Ovary (tissue), 9 donors: ENCODE data around the gene TYW5. TPM values are rescaled to one million over a fixed set of nuclear protein-coding genes. Genes with fewer than 3 reads are reported as not detected.

Source experiments
- DNase-seq, 5 donors: peaks; one replicate each; pipeline ENCODE4 v3.0.0-alpha.2; 2019 to 2020
- H3K27ac ChIP-seq, 2 donors: fragments of 200-600 bp; one replicate each; pipeline versions ENCODE4 v1.5.1 to v1.8.0; 2019 to 2022
- H3K27me3 ChIP-seq: fragments of 200-600 bp; one replicate; pipeline ENCODE4 v1.8.0; 2022
- H3K36me3 ChIP-seq: fragments of 200-600 bp; sonication (generic); one replicate; pipeline ENCODE4 v1.5.1; 2019
- H3K4me1 ChIP-seq: one replicate; pipeline ENCODE4 v1.8.1; 2013; ENCODE audit warnings: mild to moderate bottlenecking, moderate library complexity; ENCODE audit not compliant: insufficient read depth
- H3K4me3 ChIP-seq: fragments of 200-600 bp; sonication (generic); one replicate; pipeline ENCODE4 v1.5.1; 2017
- H3K9me3 ChIP-seq, 2 donors: fragments of 200-600 bp in 1 of 2; sonication (generic) in 1 of 2; one replicate each; pipeline versions ENCODE4 v1.5.1 to v1.8.1; 2013 to 2019; ENCODE audit warnings: mild to moderate bottlenecking in 1 of 2, moderate library complexity in 1 of 2
- EP300 ChIP-seq: sonication (generic); formaldehyde crosslinking; IDR thresholded peaks from one replicate; pipeline ENCODE4 v1.6.1; 2017; ENCODE audit warnings: antibody characterized with exemption
- POLR2A ChIP-seq: fragments of 450-650 bp; IDR thresholded peaks from one replicate; pipeline ENCODE4 v1.6.1; 2017; ENCODE audit warnings: antibody characterized with exemption, mild to moderate bottlenecking, moderate library complexity
- WGBS, 3 donors: extraction: QIAGEN DNeasy Blood & Tissue Kit in 1 of 3; methylation state at CpG; one replicate each; pipeline versions ENCODE4 v1.1.5 to v1.1.7; 2013 to 2017; 5-methylcytosine and 5-hydroxymethylcytosine counted together
- intact Hi-C, 4 donors: fragments of 100-400 bp; cut with DNase I; formaldehyde crosslinking; loops; one replicate each; pipeline versions ENCODE4 v1.11.0 to v1.15.1; 2022 to 2023
- polyA plus RNA-seq, 2 donors: library from polyadenylated mRNA; stranded (reverse); fragments of 200-250 nt in 1 of 2; fragments of 350-450 nt in 1 of 2; fragmentation: Illumina TruSeq in 1 of 2; extraction: RNeasy Lipid Tissue Mini Kit (QIAGEN cat#74804) in 1 of 2; gene quantifications; one replicate each; pipeline ENCODE4 v1.2.3, GENCODE V29; 2013 to 2014
- total RNA-seq, 7 donors: library from RNA; depleted of rRNA in 2 of 7; stranded (reverse); fragments of >200 nt in 2 of 7; fragmentation: NEBNext Ultra II Directional in 3 of 7; extraction: Animal tissue kit (Norgen Biotek cat#: 25700) in 3 of 7; gene quantifications; one replicate each; pipeline versions ENCODE4 v1.1.0 to v1.2.4, GENCODE V29; 2016 to 2023
- TF ChIP-seq, protein P1 (sequence below), 3 donors: fragments of 450-650 bp in 2 of 3; fragments of 200-600 bp in 1 of 3; IDR thresholded peaks; one replicate each; pipeline versions ENCODE4 v1.5.1 to v1.8.0; 2016 to 2022; ENCODE audit warnings: antibody characterized with exemption in 3 of 3, mild to moderate bottlenecking in 1 of 3
- donor health status: DM: no; HTN: no; CAD: no; lungs with moderate emphysema.
- donor health status: DM: no; HTN: no; CAD: no.
- donor health status: Bipolar disorder and iron deficiency.
- donor health status: DM: yes; HTN: yes; CAD: no.
- donor health status: DM: no; HTN: no; CAD: no.
- donor health status: DM: yes; HTN: yes; CAD: no.

TYW5 gene
- total and polyA plus RNA-seq, 9 donors: 2.8 to 7.5 (median 5.7) TPM

- no peaks in the 10 kb centered on the region for H3K36me3 ChIP-seq
- no peak overlapping the region for H3K4me3 ChIP-seq
- intact Hi-C loops: no loop called here
- TF ChIP-seq, protein P1, sequence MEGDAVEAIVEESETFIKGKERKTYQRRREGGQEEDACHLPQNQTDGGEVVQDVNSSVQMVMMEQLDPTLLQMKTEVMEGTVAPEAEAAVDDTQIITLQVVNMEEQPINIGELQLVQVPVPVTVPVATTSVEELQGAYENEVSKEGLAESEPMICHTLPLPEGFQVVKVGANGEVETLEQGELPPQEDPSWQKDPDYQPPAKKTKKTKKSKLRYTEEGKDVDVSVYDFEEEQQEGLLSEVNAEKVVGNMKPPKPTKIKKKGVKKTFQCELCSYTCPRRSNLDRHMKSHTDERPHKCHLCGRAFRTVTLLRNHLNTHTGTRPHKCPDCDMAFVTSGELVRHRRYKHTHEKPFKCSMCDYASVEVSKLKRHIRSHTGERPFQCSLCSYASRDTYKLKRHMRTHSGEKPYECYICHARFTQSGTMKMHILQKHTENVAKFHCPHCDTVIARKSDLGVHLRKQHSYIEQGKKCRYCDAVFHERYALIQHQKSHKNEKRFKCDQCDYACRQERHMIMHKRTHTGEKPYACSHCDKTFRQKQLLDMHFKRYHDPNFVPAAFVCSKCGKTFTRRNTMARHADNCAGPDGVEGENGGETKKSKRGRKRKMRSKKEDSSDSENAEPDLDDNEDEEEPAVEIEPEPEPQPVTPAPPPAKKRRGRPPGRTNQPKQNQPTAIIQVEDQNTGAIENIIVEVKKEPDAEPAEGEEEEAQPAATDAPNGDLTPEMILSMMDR (IDR thresholded peaks at IDR 0.05): no peak
- TF ChIP-seq POLR2A: no peak
- H3K9me3 ChIP-seq: no peaks in the 10 kb centered on the region
- no peaks in the 10 kb centered on the region for H3K4me1 ChIP-seq
- no peak for DNase-seq
- 85 to 90% (median 87%) methylated on average over 2 of the region's 2 CpGs for WGBS, 3 donors
- no peak overlapping the region for H3K27ac ChIP-seq
- no peaks in the 10 kb centered on the region for H3K27me3 ChIP-seq
These were observed 11.1 kb upstream of the TYW5 start for GRCh38 chr2:199966405-199966804.

DNA sequence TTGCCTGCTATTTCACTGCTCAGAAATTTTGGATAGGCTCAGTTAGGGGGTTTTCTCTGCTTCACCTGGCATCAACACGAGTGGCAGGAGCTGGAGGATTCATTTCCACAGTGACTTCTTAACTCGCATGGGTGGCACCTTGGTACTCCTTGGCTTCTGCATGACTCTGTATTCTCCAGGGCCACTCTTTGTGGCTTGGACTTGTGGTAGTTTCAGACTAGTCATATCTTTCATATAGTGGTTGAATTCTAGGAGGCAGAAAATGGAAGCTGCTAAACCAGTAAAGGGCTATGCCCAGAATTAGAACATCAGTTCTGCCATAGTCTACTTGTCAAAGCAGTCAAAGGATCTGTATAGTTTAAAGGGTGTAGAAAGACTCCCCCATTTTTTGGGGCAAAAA lies 6.9 kb upstream of the TYW5 start:
- Histone ChIP-seq H3K9me3 (no peaks in the 10 kb centered on the region), H3K36me3 (no peaks in the 10 kb centered on the region), H3K4me3 (no peak overlapping the region), H3K4me1 (no peaks in the 10 kb centered on the region), H3K27ac (no peak overlapping the region), H3K27me3 (no peaks in the 10 kb centered on the region)
- intact Hi-C loops: no loop called here
- no peak for DNase-seq
- TF ChIP-seq EP300 (no peak), POLR2A (no peak)
- WGBS, 3 donors: 85 to 89% (median 85%) methylated on average over 2 of the region's 2 CpGs

GRCh38 chr2:199958014-199958413 lies 2.7 kb upstream of the TYW5 start:
- Histone ChIP-seq H3K9me3 (no peaks in the 10 kb centered on the region), H3K4me3 (no peak overlapping the region), H3K27me3 (no peaks in the 10 kb centered on the region), H3K27ac (no peak overlapping the region), H3K4me1 (peaks cover 11% of the 10 kb centered on the region), H3K36me3 (no peaks in the 10 kb centered on the region)
- DNase-seq: no peak
- TF ChIP-seq EP300: no peak
- TF ChIP-seq, protein P1 (IDR thresholded peaks at IDR 0.05): no peak
- no peak for TF ChIP-seq POLR2A
- WGBS, 3 donors: 88 to 92% (median 89%) methylated on average over 4 of the region's 4 CpGs
- intact Hi-C loops: no loop called here

GRCh38 chr2:199956062-199956380 lies 730 bp upstream of the TYW5 start:
- Histone ChIP-seq H3K27ac (peak overlapping the region; percentile 81 to 86), H3K9me3 (no peaks in the 10 kb centered on the region), H3K36me3 (no peaks in the 10 kb centered on the region), H3K4me1 (peaks cover 11% of the 10 kb centered on the region), H3K4me3 (peak overlapping the region; percentile 80), H3K27me3 (no peaks in the 10 kb centered on the region)
- WGBS, 3 donors: 1% methylated on average over 10 of the region's 10 CpGs
- TF ChIP-seq, protein P1 (IDR thresholded peaks at IDR 0.05): no peak
- TF ChIP-seq EP300: no peak
- TF ChIP-seq POLR2A: no peak
- no peak for DNase-seq
- intact Hi-C loops: no loop called here

- H3K4me3 ChIP-seq: peak overlapping the region; percentile 80
- no peaks in the 10 kb centered on the region for H3K9me3 ChIP-seq
- H3K36me3 ChIP-seq: no peaks in the 10 kb centered on the region
- TF ChIP-seq, protein P1 (IDR thresholded peaks at IDR 0.05): no peak
- TF ChIP-seq POLR2A (no peak), EP300 (no peak)
- DNase-seq: no peak
- intact Hi-C loops: no loop called here
- 0 to 1% (median 1%) methylated on average over 13 of the region's 13 CpGs for WGBS, 3 donors
- peak overlapping the region; percentile 81 to 86 for H3K27ac ChIP-seq
- H3K27me3 ChIP-seq: no peaks in the 10 kb centered on the region
- H3K4me1 ChIP-seq: peaks cover 11% of the 10 kb centered on the region
These were observed 318 bp downstream of the TYW5 start for GRCh38 chr2:199955007-199955338.
